ENCODE data around the gene FDX2. TPM values are rescaled to one million over a fixed set of nuclear protein-coding genes. Genes with fewer than 3 reads are reported as not detected.

FDX2 gene
- polyA plus RNA-seq, 5 donors, result 15.3 to 27.2 (median 19.3) TPM

DNA sequence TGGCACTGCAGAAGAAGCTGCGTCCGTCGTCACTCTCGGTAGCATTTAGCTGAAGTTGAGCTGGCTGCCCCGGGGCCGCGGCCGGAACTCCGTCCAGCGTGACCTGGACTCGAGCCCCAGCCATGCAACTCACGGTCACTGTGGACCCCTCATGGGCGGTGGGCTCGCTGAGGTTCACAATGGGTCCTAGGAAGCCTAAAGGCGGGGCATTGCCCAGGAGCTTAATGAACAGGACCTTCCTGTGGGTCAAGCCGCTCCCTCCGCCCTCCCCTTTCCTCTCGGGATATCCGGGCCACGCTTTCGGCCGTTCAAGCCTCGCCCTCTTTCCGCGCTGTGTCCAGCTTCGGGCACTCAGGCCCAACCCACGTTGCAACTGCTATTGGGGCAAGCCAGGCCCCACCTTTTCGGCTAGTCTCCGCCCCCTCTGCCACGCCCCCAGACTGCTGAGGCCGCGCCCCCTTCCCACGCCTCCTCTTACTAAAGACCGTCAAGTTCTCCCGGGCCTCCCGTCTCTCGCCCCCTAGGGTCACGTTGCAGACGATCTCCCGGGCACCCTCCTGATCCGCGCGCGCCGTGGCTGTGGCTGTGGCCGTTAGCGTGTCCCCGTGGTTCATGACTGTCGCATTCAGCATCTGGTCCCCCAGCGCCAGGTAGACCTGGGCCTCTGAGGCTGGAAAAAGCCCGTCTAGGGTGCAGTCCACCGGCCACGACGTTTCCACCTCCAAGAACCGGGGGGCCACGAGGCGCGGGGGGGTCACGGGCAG, 19.0 kb upstream of the FDX2 start:
- DNase-seq, result peak; percentile 90 to 91

DNA sequence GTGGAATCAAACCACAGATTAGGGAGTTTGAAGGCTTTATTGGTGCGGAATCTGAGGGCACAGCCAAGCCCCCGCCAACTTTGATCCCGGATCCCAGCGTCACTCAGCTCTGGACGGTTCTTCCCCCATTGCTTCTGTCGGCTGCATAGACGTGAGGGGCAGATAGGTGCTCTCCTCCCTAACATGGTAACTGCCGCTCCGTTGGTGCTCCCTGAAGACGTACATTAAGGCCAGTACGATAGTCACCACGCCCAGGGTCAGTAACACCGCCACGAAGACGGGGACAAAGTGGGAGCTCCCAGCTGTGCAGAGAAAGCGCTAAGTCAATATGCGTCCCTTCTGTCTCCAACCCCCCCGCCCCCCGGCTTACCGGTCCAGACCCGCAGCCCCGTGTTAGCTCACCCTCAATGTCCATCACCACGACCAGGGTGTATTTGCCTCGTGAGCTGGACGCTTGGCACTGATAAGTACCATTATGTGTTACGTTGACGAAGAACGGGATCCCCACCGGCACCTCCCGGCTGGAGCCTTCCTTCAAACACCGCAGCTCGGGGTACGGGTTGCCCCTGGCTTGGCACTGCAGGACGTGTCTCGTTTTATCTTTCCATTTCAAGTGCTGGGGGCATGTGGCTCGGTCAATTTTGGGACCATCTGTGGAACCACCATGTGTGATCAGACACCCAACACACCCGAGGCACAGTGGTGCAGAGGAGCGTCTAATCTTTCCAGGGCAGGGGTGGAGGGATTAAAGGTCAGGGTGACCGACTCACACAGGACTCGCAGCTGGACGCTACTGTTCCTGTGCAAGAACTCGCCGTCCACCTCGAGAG, 18.2 kb upstream of the FDX2 start:
- no peak for DNase-seq

DNA sequence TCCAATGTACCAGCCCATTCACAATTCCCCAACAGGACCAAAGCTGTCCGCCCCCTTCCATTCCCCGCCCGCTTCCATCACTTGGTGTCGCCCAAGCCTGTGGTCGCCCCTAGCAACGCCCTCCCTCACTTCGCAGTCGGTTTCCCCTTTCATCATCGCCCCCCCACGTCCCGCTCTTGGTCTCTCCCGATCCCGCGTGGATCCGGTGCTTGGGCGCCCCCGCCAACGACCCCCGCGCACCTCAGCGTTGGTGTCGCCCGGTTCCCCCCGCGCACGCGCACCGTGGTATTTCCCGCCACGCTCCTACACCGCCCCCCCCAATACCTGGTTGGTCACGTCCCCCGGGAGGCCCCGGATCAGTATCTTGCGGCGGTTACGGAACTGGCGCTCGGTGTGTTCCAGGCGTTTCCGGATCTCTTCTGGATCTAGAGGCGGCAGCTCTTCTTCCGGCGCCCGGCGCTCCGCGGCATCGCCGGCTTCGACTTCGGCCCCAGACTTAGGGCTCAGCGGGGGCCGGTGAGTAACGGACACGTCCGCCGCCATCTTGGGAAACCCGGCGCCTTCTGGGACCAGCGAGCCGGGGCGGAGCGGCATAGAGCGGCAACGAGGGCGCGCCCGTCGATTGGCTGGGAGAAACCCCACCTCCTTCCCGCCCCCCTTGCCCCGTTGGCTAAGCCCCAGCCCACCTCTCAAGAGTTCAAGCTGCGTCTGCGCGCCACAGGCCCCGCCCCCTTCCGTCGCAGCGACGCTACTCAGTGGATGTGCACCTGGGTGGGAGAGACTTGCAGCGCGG, 17.3 kb upstream of the FDX2 start, which contains the start of gene RAVER1:
TSS of gene RAVER1 (minus strand) at position 565 of the 793 bp plus-strand sequence. CDS start at position 543, 22 bp downstream.
- DNase-seq, result peak; percentile 96 to 97

DNA sequence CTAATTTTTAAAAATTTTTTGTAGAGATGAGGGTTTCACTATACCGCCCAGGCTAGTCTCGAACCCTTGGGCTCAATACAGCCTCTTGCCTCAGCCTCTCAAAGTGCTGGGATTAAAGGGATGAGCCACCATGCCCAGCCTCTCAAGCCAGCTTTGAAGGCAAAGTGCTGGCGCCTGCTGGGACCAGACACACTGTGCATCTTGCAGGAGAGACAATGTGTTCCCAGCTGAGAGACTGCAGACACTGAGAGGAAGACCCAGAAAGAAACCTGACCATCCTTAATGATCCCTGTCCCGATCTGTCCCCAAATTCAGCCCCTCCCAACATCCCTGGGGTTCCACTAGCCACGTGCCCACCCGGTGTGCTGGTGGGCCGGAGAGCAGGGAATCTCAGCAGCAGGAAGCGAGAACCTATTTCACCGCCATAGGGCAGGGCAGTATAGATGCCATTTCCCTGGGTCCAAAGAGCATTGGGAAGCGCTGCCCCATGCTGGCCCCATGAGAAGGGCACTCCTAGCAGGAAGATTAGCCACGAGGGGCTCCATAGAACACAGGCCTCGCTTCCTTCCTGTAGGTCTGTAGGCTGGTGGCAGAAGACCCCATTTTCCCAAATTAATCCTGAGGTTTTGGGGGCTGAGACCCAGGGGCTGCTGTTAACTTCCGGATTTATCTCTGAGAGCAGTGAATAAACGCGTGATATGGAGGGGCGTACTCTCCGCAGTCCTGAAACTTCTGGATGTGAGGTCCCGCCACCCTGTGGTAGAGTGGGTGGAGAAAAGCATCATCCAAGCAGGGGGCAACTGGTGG, 16.5 kb upstream of the FDX2 start:
- no peak for DNase-seq

DNA sequence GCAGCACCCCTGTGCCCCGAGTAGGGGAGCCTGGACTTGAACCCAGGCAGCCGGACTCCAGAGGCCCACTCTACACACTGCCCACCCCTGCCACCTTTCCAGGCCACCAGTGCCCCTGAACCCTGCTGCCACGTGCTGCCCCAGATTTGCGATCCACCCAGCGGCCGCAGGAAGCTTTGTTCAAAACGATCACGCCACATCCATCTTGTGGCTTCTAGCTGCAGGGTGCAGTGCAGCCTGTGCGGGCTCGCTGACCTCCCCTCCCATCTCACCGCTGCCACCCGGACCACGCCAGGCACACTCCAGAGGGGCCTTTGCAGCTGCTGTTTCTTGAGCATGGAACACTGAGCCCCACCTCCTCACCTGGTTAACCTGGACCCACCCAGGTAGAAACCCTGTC, 13.7 kb upstream of the FDX2 start:
- no peak for DNase-seq

DNA sequence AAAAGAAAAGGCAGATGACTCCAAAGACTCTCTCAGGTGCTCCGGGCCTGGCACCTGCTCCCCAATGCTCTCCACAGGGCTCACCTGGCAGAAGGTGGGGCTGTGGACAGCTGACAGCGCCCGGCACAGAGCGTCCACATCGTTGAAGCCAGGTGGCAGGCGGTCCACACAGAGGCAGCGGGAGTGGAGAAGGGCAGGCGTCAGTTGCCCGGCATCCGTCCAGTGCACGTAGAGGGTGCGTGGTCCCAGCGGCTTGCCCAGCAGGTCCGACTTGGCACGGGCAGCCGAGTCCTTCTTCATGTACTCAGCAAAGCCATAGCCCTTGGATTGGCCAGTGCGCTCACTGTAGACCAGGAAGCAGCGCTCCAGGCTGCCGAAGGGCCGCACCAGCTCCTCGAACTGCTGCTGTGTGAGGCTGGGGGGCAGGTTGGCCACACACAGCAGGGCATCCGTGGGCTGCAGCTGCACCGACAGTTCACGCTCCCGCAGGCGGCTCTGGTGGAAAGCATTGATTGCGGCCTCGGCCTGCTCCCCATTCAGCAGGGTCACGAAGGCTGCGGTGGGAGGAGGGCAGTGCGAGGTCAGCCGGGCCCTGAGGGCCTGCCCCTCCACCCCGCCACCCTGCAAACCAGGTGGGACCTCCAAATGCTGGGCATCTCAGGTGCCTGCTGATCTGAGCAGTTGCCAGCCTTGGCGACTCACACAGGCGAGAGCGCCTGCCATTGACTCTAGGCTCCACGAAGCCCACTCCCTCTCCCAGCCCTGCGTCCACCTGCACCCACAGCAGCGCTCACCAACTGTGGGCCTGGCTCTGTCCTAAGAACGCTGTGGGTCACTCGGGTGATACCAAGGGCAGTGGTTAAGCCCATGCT, 13.0 kb upstream of the FDX2 start:
- DNase-seq, result no peak

DNA sequence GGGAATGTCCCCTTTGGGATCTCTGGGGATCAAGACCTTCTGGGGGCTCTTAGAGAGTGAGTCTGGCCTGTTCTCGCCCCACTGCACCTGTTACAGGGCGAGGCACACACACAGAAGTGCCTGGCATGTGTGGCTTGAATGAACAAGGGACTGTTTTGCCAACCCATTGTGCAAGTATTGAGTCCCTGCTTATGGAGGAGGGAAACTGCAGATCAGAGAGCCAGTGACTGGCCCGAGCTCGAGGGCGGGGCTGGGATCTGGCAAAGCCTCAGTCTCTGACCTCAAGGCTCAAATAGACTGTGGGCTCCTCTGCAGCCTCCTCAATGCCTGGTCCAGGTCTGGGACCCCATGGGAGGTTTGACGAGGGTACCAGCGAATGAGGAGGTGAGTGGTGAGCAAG, 12.0 kb upstream of the FDX2 start:
- no peak for DNase-seq

DNA sequence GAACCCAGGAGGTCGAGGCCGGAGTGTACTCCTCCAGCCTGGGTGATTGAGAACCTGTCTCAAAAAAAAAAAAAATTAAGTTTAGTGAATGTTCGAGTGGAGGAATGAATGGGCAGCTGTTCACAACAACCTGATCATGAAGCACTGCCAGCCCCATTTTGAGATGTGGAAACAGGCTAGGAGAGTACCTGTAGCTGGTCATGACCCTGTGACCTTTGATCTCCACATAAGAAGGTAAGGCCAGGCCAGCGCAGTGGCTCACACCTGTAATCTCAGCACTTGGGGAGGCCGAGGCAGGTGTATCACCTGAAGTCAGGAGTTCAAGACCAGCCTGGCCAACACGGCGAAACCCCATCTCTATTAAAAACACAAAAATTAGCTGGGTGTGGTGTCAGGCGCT, 9.9 kb upstream of the FDX2 start:
- no peak for DNase-seq

DNA sequence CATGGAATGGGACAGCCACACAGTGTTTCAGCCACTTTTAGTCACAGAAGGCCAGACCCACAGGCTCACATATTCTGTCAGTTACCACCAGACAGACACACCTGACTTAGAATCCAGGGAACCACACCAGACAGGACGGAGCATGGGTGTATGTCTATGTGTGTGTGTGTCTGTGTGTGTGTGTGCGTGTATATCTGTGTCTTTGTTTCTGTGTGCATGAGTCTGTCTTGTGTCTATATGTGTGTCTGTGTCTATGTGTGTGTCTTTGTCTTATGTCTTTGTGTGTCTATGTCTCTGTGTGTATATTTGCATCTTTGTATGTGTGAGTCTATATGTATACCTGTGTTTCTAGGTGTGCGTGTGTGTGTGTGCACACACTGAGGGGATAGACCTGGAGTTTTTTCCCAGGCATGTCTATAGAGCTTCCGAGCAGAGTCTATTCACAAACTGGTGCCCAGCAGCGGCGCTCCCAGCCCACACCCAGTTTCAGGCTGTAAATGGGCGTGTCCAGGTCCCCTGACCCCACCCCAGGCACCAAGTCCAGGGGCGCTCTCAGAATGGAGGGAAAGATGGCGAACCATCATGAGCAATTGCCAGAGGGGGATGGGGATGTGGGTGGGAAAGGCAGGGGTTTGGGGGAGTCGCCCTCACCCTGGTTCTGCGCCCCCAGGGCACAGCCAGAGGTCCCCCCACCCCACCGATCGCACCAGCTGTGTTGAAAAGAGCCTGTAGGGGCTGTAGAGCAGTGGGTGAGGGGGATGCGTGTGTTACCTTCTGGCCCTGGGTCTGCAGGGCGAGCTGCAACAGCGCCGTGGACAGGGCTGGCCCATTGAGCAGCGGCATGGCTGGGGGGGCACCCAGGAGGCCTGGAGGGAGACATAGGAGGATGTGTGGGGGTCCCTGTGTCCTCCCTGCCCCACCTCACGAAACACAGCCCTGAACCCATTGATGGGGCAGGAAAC, 6.3 kb upstream of the FDX2 start:
- DNase-seq, result no peak

DNA sequence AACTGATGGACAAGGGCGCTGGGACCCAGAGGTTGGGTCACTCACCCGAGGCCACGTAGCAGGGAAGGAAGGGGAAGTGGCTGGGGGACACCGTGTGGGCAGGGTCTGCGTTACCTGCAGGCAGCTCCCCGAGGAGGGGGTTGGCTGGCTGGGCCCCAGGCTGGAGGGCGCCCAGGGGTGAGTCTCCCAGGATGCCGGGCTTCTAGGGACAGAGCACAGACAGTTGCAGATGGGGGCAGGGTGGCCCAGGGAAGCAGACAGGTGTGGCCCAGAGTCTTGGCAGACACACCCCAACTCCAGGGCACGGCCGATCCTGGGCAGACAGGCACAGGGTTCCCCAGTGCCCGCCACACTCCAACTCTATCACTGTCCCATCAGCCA, 5.6 kb upstream of the FDX2 start:
- no peak for DNase-seq

DNA sequence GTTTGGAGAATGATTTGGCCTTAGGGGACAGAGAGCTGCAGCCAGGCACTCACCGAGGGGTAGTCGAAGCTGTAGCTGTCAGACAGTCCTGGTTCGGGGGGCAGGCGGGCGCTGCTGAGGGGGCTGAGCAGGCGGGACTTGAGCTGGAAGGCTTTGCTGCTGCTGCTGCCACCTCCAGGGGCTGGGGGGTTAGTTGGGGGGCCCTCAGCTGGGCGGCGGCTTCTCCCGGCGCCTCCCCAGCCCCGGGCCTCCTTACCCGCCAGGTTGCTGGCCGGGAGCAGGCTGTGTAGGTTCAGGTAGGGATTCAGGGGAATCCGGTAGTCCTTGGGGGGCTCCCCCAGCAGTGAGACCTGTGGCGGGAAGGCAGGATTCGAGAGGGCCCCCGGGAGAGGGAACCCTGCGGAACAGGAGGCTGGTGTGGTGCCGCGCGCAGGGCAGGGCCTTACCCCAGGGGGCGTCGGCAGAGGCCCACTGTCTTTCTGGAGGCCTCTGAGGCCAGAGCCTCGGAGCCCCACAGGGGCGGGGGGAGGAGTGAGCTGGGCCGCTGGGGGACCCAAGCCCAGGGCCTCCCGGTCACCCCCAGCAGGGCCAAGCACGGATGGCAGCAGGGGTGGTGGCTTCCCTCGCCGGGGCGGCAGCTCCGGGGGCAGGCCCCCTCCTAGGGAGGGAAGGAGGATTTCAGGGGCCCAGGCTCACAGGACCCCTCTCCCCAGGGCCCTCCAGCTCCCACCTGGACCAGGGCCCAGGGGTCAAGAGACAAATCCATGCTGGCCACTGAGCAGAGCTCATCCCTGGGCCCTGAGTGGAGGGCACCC, 5.0 kb upstream of the FDX2 start:
- DNase-seq, result no peak

DNA sequence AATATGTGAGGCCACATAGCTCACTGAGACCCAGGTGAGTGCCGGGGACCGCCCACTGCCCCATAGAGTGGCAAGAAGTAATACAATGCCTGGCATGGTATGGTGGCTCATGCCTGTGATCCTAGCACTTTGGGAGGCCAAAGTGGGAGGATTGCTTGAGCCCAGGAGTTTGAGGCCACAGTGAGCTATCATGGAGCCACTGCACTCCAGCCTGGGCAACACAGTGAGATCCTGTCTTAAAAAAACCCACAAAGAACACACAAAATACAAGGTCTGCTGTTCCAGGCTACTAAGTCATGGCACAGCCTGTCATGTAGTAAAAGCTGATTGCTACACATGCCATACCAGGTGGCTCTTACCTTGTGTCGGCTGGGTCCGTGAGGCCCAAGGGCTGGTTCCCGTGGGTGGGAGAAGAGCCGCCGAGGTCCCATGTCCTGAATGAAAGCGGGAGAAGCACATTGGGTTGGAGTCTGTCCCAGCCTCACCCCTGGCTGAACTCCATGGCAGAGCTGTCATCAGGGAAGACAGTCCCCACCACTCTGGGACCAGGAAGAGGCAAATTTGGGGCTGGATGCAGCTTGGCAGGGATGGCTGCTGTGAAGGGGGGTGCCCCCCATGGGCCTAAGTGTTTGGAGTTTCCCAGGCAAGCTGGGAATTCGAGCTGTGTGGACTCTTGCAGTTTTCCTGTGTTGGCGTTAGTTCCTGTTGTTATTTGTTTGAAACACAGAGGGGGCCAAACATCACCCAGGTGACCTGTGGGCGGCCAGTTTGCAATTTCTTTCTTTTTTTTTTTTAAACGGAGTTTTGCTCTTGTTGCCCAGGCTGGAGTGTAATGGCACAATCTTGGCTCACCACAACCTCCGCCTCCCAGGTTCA, 3.2 kb upstream of the FDX2 start:
- DNase-seq, result no peak

DNA sequence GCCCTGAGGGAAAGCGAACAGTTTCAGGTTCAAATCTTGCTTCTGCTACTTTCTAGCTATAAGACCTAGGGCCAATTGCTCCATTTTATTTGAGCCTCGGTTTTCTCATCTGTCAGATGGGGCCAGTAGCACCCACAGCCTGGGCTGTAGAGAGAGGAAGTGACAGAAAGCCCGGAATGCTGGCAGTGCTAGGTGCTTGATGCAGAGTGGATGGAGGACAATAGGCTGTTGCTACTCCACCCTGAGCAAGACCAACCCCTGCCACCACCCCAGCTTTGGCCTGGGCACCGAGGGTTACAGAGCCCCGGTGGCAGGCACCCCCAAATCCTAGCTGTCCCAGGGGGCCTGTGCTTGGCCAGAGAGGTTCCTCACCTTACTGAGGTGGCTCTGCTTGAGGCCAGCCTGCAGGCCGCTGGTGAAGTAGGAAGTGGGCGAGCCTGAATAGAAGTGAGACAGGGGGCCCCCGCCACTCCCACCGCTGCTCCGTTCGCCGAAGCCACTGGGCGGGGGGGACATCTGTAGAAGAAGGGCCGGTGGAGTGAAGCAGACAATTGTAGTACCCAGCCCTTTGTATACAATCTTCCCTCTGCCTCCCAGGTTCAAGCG, 2.1 kb upstream of the FDX2 start:
- no peak for DNase-seq

DNA sequence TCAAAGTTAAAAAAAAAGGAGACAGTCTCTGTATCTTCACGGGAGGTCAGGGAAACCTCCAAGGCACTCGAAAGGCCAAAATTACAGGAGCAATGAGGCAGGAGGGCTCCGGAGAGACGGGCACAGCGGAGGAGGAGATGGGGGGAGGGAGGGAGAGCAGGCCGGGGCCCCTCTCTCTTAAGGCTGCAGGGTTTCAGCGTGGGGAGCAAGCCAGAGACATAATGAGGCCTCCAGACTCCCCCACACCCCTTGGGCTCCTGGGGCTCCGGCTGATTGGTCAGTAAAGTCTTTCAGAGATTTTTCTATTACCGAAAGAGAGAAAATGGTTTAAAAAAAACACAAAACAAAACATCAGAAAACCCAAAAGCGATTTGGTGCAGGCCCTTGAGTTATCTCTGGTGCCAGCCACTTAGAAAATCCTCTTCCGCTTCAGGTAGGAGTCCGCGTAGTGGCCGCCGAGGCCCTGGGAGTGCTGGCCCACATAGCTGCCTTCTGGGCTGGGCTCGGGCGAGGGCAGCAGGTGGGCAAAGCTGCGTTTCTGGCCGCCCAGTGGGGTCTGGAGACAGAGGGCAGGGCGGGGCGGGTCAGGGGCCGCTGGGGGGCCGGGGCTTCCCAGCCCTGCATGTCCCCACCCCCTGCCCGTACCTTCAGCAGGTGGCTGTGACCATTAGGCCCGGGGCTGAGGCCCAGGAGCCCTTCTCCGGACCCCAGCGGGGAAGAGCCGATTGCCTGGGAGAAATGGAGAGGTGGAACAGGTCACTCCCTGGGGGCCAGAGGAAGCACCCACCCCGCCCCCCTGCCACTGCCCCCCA, 1.4 kb upstream of the FDX2 start:
- no peak for DNase-seq

DNA sequence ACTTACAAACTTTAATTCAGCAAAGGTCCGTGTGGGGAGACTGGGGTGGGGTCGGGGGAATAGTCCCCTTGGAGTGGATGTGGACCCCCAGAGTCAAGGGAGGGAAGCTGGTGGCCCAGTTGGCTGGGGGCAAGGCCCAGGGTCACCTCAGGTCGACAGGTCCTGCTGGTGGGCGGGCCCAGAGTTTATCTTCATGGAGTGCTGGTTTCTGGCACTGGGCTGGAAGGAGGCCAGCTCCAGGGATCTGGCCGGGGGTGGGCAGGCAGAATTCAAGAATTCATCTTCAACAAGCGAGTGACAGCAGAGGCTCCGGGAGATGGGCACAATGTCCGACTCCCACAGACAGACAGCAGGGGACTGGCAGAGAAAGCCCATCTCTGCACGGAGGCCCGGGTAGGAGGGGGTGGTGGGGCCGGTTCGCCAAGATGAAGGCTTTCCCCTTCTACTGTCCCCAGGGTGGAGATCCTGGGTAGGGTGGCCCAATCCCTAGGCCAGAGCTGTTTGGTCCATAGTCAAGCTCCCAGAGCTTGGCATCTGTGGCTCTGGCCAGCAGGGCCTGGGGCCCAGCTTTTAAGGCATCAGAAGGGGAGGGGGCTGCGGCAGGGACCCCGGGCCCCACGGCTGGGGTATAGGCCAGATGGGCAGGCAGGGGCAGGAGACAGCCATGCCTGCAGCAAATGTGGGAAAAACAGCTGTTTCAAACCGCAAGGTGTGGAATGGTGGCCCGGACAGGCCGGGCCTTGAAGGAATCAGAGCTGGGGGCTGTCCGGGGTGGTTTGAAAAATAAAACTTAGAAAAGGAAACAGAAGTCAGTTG, 622 bp upstream of the FDX2 start:
- DNase-seq, result no peak
